Activated T-helper 1 cell treated with anti-CD3 and anti-CD28 coated beads, Interleukin-2, amount 50 U/mL, for 16 hours (primary cell): ENCODE results near the gene CMTM5.

Experiments used
- DNase-seq, 2 donors: peaks; one replicate each; pipeline ENCODE4 v3.0.0-alpha.2; 2020; ENCODE audit warnings: low read depth in 1 of 2, low spot score in 1 of 2

Gene CMTM5

DNA sequence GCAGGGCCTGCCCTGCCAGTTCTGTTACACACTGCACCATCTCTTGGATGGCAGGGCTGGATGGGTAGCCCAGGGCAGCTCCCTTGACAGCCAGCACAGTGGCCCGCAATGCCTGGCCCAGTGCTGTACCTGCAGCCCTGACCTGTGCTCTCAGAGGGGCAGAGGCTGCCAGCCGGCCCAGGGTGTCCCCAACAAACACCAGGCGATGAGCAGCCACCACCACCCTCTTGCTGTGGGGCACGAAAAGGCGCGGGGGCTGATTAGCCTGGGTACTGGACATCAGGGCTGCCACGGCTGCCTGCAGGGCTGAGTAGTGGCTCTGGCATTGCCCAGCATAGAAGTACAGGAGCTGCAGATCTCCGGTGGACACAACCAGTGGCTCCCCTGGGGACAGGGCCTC, 19.6 kb upstream of the CMTM5 start:
- DNase-seq: no peak

DNA sequence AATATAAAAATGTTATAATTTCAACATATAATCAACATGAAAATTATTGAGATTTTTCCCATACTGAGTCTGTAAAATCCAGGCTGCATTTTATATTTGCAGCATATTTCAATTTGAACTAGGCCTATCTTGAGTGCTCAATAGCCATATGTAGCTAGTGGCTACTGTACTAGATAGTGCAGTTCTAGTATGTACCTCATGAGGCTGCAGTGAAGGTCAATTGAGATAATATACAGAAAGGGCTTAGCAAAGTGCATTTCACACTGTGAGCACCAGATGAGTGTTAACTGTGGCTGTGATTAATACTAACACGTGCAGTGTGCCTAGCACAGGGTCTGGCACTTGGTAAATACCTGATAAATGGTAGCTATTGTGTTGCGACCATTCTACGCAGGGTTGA, 18.8 kb upstream of the CMTM5 start:
- no peak for DNase-seq

DNA sequence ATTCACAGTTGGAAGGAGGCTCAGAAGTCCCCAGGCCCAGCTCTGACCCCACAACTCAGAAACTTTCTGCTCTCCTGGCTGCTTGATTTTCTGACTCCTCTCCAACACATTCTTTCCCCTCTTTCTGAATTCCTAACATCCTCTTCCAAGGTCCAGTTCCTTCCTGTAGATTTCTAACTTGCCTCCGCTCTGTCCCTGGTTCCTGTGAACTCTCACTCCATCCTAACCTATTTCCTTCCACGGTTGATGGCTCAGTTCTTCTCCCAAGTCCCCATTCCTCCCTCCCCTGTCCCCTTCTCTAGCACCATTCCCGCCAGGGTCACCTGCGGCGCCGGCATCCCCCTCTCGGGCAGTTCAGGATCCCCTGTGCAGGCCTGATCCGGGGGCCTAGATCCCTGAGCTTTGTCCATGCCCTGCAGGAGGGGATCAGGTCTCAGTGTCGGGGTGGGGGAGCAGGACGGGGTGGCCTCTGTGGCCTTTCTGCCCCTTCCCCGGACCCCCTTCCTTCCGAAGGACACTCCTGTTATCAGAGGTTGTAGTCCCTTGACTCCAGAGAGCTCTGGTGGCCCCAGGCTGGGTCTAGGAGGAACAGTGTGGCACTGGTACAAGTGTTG, 18.2 kb upstream of the CMTM5 start:
- DNase-seq: no peak

DNA sequence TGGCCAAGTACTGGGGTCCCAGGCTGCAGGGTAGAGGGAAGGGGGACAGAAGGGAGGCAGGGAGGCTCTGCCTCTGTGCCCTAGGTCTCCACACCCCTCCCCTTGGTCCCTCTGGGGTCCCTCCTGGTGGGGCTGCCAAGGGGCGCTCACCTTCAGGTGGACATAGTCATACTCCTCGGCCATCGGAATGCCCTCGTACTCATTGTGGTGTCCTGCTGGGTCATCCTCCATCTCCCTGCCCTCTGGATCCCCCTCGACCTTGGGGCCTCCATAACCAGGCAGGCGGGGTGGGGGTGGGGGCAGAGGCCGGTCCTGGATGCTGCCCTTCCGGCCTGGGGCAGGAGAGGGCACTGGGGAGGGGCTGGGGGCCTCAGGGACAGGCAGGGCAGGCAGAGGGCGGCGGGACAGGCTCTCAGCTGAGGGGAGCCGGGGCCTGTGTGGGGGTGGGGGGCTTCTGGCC, 17.6 kb upstream of the CMTM5 start:
- DNase-seq: no peak

DNA sequence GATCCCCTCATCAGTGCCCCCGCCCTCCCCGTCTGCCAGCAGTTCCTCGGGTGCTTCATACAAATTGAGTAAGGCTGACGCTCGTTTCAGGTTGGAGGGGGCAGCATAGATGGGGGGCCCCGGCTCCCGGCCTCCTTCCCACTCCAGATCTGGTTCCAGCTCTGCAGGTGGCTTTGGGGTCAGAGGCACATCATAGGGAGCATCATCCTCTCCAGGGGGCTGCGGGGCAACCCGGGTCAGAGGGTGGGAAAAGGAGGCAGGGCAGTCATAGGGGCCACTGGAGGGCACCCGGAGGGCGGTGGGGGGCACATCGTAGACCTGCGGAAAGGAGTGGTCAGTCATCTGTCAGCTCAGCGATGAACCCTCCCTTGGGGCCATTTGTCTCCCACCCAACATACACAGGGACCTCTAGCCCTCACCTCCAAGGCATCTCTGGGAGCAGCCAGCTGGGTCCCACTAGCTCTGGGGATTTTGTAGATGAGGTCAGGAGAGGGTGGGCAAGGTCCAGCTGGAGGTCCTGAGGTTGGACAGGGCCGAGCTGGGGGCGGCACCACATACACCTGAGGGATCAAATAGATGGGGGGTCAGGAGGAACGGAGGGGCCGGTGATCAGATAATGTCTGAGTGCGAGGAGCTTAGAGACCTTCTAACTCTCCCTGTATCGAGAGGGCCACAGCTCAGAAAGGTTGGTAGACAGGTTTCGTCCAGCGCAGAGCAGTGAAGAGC, 17.0 kb upstream of the CMTM5 start:
- no peak for DNase-seq

DNA sequence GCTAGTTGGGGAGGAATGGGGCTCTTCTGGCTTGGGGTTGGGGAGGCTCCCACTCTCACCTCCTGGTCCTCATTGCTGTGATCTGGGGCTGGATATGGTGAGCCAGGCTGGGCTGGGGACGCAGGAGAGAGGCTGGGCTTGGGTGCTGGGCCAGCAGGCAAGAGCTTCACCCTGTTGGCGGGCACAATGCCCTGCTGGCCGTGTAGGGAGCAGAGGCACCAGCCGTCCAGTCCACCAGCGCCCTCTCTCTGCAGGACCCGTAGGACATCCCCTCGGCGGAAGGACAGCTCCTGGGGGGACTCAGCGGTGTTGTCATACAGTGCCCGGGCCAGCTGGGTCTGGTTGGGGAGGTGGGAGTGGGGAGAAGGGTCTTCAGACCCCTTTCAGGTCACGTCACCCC, 16.4 kb upstream of the CMTM5 start:
- DNase-seq: no peak

DNA sequence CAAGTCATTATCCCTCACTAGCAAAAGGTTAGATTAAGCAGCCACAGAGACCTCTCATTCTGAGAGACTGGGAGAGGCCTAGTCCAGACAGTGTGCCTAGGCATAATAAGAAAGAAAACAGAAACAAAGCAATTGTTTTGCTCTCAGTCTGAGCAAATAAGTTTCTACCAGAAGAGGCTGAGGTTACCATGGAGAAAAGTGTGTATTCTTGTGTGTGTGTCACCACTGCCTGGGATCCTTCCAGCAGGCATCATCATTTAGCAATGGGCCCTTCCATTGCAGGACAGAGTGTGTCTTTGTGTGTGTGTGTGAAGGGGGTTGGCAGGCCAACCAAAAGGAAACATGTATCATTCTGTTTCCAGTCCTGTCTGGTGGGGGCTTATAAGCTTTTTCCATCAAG, 15.5 kb upstream of the CMTM5 start:
- no peak for DNase-seq

DNA sequence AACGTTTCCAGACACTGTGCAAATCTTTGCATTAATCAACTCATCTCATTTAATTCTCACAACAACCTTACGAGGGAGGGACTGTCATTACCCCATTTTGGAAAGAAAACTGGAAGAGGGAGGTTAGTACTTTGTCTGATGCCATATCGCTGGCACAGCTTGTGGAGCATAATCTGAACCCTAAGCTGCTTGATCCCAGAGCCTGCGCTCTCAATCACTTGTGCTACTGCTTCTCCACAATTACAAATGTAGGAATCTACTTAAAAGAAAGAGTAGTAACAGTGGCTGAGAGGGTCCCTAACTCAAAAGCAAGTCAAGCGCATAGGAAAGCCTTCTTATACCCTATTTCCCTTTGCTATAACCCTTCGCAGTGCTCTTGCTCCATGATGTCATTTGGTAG, 15.1 kb upstream of the CMTM5 start:
- DNase-seq: no peak

DNA sequence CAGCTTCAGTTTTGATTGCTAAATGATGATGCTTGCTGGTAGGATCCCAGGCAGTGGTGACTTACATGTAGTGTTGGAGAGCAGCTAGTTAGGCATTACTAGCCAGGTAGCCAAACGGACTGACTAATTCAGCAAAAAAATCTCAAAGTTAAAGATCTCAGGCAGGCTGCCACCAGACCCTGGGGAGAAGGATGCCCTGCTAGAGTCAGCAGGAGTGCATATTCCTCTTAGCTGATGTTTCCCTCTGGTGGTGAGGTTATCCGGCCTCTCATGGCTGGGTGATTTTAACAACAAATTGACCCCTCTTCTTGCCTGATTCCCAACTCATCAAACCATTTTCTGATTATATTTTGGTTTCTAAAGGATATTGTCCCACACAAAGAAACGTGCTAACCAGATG, 14.6 kb upstream of the CMTM5 start:
- no peak for DNase-seq

DNA sequence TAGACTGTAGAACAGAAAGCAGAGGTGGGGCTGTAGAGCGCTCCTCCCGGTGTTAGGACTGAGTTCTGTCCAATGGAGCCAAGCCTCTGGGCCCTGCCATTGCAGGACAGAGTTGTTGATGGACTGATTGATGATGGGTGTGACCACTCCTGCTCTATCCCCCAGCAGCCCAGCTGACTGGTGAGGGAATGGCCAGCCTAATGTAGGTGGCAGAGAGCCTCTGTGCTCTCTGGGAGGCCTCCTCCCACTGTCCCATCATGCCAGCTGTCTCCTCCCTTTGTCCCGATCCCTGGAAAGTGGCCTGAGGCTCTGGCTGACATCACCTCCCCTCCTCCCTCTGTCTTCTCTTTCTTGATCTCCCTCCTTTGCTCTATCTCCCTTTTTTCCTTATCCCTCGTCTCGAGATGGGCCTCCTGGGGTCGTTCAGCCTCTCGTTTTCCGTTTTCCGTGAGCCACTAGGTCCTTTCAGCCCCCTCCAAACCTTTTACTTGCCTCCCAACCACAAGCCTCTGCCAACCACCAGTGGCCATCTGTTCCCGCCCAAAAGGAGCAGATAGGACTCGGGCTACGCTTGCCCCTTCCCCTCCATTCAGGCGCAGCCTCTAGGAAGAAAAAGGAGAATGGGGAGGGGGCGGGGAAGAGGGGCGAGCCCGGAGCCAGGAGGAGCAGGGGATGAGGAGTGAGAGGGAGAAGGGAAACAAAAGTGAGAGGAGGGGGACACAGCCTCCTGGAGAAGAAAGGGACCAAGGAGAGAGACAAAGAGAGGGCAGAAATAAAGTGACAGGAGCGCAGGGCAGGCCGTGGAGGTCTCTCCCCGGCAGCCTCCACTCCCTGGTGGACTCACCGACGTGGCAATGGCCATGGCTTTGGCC, 12.4 kb upstream of the CMTM5 start:
- DNase-seq: no peak

DNA sequence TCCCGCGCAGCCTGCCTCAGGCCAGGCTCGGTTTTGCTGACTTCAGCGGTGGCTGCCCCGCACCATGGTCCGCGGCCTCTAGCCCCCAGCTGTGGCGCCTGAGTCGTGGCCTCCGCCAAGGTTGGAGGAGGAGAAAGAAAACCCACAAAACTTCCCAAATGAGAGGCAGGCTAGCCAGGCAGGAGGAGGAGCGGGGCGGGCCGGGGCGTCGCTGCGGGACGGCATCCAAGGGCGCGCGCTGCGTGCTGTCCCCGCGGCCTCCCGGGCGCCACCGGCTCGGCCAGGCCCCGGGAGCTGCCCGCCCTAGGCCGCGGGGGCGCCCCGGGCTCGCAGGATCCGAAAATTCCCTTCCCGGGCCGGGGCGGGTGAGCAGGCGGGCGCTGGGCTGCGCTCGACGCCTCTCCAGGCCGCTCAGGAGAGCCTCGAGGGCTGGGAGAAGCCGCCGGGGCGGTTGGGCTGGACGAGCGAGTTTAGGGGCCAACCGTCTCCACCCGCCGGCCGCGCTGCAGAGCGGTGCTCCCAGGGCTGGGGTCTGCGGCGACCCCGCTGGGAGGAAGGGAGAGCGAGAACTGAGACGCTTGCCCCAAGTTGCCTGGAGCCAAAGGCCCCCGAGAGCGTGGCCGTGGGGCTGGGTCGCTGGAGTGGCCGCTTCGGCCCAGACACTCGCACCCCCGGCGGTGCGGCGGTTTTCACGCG, 11.7 kb upstream of the CMTM5 start, which contains the start of gene EFS:
TSS of gene EFS (minus strand) at position 137 of the 696 bp plus-strand sequence. CDS start 147 bp downstream, outside the sequence.
- DNase-seq: no peak

DNA sequence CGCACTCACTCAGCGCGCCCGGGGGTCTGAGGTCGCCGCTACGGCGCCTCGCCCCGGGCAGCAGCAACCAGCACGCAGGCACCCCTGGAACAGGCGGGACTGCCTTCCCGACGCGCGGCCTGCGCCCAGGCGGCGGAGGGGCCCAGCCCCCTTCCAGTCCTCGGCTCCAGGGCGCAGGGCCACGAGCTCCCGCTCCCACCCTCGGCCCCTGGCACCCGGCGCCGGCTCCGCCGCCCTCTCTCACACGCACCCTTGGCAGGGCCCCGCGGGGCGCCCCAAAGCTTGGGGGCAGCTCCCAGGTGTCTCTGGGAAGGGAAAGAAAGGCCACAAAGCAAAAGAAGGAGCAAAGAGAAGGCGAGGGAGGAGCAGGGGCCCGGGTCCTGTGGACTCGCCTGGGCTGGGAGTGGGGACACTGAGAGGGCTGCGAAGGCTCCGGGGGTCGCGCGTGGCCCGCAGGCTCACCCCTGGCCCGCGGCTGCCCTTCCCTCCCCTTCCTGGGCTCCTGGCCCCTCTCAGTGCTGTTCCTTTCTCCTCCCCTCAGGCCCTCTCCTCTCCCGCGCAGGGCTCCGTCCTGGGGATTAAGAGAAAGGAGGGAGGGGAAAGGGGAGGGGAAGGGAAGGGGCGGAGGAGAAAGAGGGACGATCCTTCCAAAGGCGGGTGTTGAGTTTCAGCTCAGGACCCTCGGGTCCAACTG, 11.0 kb upstream of the CMTM5 start:
- no peak for DNase-seq

DNA sequence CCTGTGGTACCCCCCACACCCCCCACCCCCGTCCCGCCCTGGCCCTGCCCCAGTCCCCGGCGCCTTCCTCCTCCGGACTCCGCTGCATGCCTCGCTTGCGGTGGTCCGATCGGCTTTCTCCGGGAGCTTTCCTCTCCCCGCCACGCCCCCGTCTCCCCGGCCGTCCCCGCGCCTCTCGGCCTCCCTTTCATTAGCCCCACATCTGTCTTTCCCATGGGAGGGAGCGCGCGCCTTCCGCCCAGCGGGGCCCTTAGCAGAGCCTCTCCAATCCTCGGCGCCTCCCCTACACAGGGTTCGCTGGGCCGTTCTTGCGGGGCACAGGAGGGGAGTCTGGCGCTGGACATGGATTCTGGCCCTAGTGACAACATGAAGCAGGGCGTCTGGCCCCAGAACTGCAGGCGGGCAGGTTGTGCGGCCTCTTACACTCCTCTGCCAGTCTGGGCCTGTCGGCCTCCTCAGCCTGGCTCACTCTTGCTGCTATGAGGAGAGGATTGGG, 10.4 kb upstream of the CMTM5 start:
- DNase-seq: no peak

DNA sequence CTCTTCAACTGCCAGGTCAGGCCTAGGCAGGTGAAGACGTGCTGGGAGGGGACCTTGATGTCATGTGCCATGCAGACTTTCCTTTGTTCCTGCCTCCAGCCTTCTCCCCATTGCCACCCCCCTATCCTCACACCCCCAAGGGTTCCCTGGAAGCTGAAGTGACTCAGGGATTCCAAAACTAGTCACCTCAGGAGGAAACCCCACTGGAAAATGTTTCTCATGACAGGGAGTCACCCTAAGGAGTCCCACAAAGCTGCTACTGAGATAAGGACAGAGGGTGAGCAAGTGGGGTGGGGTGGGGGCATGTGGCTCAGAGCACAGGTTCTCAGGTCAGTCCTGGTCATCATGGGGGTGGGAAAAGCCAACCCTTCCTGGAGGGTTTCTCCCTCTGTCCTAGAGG, 6.6 kb upstream of the CMTM5 start:
- DNase-seq: no peak

DNA sequence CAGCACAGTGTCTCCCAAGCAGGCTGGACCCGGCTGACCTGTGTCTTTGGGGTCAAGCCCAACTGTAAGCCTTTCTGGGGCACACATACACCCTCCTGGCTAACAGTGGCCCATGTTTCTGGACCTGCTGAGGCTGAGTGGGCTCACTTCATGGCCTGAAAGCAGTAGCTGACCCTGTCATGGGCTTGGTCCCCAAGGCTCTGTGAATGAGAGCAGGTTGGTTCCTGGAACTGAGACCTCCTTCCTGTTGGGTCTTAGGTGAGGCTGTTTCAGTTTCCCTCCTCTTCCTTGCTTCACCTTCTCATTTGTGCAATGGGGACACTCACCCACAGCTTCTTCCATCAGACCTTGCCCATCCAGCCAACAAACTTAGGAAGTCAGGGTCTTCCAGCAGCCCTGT, 5.0 kb upstream of the CMTM5 start:
- DNase-seq: no peak

DNA sequence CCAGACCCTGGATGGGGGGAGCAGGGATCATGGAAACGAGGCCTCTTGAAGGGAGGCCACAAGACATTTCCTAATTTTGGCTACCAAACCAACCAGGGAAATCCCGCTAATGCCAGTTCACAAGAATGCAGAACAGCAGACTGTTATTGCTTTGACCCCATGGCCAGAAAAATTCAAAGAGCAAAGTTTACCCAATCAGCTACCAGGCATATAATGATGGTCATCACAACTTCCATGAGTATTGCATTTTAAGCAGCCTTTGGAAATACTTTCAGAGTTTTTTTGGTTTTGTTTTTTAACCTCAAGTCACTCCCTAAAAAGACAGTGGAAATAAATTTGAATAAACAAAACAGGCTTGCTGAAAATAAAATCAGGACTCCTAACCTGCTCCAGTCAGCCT, 4.3 kb upstream of the CMTM5 start, which contains the start of gene IL25:
TSS of gene IL25 (plus strand) at position 301 of the 400 bp plus-strand sequence.
- no peak for DNase-seq

DNA sequence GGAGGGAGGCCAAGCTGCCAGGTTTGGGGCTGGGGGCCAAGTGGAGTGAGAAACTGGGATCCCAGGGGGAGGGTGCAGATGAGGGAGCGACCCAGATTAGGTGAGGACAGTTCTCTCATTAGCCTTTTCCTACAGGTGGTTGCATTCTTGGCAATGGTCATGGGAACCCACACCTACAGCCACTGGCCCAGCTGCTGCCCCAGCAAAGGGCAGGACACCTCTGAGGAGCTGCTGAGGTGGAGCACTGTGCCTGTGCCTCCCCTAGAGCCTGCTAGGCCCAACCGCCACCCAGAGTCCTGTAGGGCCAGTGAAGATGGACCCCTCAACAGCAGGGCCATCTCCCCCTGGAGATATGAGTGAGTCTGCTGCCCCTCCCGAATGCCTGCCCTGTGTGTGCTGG, 3.8 kb upstream of the CMTM5 start:
- no peak for DNase-seq

DNA sequence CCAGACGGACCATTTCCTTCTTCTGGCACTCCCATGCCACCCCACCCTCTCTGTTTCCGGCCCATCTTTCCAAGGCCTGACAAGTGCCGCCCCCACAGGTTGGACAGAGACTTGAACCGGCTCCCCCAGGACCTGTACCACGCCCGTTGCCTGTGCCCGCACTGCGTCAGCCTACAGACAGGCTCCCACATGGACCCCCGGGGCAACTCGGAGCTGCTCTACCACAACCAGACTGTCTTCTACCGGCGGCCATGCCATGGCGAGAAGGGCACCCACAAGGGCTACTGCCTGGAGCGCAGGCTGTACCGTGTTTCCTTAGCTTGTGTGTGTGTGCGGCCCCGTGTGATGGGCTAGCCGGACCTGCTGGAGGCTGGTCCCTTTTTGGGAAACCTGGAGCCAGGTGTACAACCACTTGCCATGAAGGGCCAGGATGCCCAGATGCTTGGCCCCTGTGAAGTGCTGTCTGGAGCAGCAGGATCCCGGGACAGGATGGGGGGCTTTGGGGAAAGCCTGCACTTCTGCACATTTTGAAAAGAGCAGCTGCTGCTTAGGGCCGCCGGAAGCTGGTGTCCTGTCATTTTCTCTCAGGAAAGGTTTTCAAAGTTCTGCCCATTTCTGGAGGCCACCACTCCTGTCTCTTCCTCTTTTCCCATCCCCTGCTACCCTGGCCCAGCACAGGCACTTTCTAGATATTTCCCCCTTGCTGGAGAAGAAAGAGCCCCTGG, 1.2 kb upstream of the CMTM5 start:
- no peak for DNase-seq

DNA sequence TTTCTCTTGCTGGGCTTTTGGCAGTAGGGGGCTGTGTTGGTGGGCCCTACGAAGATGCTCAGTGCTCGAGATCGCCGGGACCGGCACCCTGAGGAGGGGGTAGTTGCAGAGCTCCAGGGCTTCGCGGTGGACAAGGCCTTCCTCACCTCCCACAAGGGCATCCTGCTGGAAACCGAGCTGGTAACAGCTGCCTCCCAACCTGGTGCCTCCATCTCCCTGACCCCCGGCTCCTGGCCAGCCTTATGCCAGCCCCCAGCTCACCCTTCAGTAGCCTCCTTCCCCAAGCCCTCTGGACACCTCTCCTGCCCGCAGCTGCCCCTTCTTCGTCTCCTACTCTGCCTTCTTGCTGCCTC, 328 bp downstream of the CMTM5 start:
- DNase-seq: no peak
